IPS DF 6.9 (cell line): Measurements from ENCODE around the gene RAB7B.

Source experiments
- DNase-seq: peaks from one replicate; pipeline ENCODE4 v3.0.0-alpha.2; 2013; ENCODE audit warnings: low read depth, low spot score
- H3K27ac ChIP-seq: one replicate; pipeline ENCODE4 v1.5.1; 2013; ENCODE audit warnings: low read length, control low read depth
- H3K27me3 ChIP-seq: 2 replicates; pipeline ENCODE4 v1.6.1; 2013; ENCODE audit warnings: mild to moderate bottlenecking, low read length; ENCODE audit not compliant: control insufficient read depth, insufficient read depth
- H3K36me3 ChIP-seq: 2 replicates; pipeline ENCODE4 v1.6.1; 2013; ENCODE audit warnings: low read length; ENCODE audit not compliant: control insufficient read depth, insufficient read depth
- H3K4me1 ChIP-seq: 2 replicates; pipeline ENCODE4 v1.6.1; 2013; ENCODE audit warnings: low read length; ENCODE audit not compliant: control insufficient read depth, insufficient read depth
- H3K4me3 ChIP-seq: 2 replicates; pipeline ENCODE4 v1.5.1; 2013; ENCODE audit warnings: mild to moderate bottlenecking, low read length
- H3K9me3 ChIP-seq: 2 replicates; pipeline ENCODE4 v1.6.1; 2013; ENCODE audit warnings: low read length, inconsistent platforms; ENCODE audit not compliant: control insufficient read depth, insufficient read depth
- WGBS: extraction: QIAGEN DNeasy Blood & Tissue Kit; methylation state at CpG from one replicate; pipeline ENCODE4 v1.1.7; 2013; ENCODE audit warnings: mixed read lengths, missing lambda C conversion rate; ENCODE audit not compliant: insufficient read length, insufficient coverage; 5-methylcytosine and 5-hydroxymethylcytosine counted together

The RAB7B gene

GRCh38 chr1:205936846-205937586 lies 66.2 kb downstream of the RAB7B start:
- no CpG with 5 or more reads among the region's 7 CpGs for WGBS
- Histone ChIP-seq H3K9me3 (no peaks in the 10 kb centered on the region), H3K36me3 (no peaks in the 10 kb centered on the region), H3K27me3 (no peaks in the 10 kb centered on the region), H3K27ac (no peak overlapping the region), H3K4me3 (no peak overlapping the region), H3K4me1 (peaks cover 10% of the 10 kb centered on the region)
- no peak for DNase-seq

- peaks cover 10% of the 10 kb centered on the region for H3K4me1 ChIP-seq
- no peak overlapping the region for H3K4me3 ChIP-seq
- no peak overlapping the region for H3K27ac ChIP-seq
- DNase-seq = no peak
- no CpG with 5 or more reads among the region's 6 CpGs for WGBS
- H3K27me3 ChIP-seq = no peaks in the 10 kb centered on the region
- H3K36me3 ChIP-seq = no peaks in the 10 kb centered on the region
- no peaks in the 10 kb centered on the region for H3K9me3 ChIP-seq
Observed at GRCh38 chr1:205936311-205936710, 66.9 kb downstream of the RAB7B start.

DNA sequence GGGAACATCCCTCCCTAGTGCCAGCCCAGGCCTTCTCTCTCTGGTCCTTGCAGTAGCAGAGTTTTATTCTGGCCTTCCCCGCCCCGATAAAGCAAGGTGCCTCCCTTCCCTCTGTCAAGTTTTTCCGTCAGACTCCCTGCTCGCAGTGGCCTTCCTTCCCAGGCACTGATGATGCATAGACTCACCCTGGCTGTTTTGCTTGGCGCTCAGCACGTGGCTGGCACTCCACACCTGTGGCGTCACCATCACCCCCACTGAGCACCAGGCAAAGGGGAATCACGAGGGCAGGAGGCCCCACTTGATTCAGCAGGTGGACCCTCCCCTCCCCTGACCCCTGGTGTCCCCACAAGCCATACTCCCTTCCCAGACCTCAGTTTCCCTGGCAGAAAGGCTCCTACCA lies 67.3 kb downstream of the RAB7B start:
- Histone ChIP-seq H3K36me3 (no peaks in the 10 kb centered on the region), H3K4me3 (no peak overlapping the region), H3K27ac (no peak overlapping the region), H3K9me3 (no peaks in the 10 kb centered on the region), H3K4me1 (peaks cover 10% of the 10 kb centered on the region), H3K27me3 (no peaks in the 10 kb centered on the region)
- no peak for DNase-seq
- WGBS = no CpG with 5 or more reads among the region's 8 CpGs

DNA sequence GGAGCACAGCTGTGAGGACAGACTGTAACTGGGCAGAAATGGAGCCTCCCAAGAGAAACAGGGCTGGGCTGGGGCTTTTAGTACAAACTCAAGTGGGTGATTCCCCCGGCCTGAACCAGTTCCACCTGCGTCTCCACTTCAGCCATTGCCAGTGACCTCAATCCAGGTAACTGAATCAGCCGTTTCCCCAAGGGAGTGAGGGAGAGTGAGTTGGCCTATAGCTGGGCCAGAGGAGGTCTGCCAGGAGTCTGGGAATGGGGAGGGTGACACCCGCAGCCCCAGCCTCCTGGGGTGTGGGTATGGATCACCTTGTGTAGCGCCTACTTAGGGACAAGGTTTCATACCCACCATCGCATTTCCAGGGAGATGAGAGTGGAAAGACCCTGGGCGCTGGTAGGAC lies 68.4 kb downstream of the RAB7B start:
- Histone ChIP-seq H3K36me3 (no peaks in the 10 kb centered on the region), H3K27me3 (no peaks in the 10 kb centered on the region), H3K27ac (no peak overlapping the region), H3K4me3 (no peak overlapping the region), H3K9me3 (no peaks in the 10 kb centered on the region), H3K4me1 (peaks cover 5% of the 10 kb centered on the region)
- no CpG with 5 or more reads among the region's 7 CpGs for WGBS
- no peak for DNase-seq

DNA sequence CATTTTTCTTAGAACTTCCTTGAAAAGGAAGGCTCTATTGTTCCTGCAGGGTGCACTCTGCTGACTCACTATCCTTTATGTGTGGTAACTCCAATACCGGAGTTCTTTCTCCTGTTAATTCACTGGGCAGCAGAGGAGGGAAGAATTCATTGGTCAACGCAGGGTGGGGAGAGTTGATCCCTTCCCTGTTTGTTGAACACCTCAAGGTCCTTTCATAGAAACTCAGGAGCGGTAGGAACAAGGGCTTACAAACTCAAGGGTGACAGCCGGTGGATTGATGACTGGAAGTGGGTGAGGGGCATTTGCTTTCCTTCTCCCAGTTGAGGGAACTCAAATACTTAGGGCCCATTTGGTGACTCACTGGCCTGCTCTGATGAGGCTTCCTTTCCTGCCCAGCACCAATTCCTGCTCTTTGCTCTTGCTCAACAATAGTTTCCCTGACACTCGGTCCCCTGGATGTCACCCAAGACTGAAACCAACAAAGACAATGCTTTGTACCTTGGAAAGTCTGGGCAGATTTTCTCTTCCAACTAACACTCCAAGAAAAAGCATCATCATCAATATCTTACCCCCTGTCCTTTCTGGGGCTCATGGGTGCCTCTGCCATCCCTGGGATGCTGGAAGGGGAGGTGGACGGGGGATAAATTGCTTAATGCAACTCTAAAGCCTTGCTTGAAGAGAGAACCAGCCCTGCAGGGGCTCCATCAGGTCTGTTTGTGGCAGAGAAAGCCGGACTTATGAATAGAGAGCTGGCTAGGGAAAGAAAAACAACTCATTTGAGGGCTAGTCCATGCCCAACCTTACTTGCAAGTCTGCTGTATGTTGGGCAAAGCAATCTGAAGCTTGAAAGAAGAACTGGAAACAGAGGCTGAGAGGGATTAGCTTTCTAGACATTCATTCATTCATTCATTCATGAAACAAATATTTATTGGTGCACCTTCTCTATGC lies 69.2 kb downstream of the RAB7B start:
- no peaks in the 10 kb centered on the region for H3K36me3 ChIP-seq
- no peak for DNase-seq
- WGBS = no CpG with 5 or more reads among the region's 7 CpGs
- H3K4me3 ChIP-seq = no peak overlapping the region
- no peak overlapping the region for H3K27ac ChIP-seq
- no peaks in the 10 kb centered on the region for H3K9me3 ChIP-seq
- H3K27me3 ChIP-seq = no peaks in the 10 kb centered on the region
- H3K4me1 ChIP-seq = peaks cover 1% of the 10 kb centered on the region

DNA sequence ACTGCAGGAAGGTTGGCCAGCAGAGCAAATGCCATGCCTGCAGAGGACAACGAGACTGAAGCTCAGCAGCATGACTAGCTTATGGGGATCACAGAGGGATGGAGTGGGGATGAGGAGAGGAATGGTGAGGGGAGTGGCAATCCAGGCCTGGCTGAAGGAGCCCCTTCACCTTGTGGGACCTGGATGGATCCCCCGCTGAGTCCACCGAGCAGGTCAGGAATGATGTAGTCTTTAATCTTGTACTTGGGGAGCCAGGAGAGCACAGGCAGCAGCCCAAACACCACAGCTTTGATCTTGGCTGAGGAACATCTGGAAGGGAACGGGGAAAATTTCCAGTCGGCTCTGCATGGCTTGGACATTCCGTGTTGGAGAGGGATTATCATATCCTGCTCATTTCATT lies 70.4 kb downstream of the RAB7B start:
- H3K4me3 ChIP-seq = no peak overlapping the region
- no peaks in the 10 kb centered on the region for H3K9me3 ChIP-seq
- DNase-seq = no peak
- WGBS = no CpG with 5 or more reads among the region's 6 CpGs
- no peak overlapping the region for H3K27ac ChIP-seq
- H3K4me1 ChIP-seq = peaks cover 2% of the 10 kb centered on the region
- H3K27me3 ChIP-seq = no peaks in the 10 kb centered on the region
- no peaks in the 10 kb centered on the region for H3K36me3 ChIP-seq

DNA sequence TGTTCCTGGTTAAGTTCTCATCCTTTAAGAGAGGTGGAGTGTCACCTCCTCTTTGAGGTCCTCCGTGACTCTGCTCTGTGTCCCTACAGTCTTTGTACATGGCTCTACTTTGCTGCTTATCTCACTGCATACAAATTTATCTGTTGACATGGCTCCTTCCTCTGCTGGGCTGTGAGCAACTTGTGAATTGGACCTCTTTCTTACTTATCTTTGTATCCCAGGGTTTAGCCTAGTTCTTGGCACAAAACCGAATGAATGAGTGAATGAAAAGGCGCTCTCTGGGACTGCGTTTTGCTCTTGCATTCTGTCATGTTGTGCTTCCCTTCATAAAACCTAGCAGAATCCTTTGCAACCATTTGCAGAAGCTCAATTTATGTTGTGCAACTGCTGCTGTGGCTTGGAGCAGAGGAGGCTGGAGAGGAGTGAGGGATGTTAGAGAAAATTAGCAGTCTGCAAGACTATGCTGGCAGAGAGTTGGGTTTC lies 72.4 kb downstream of the RAB7B start:
- H3K4me1 ChIP-seq = peaks cover 2% of the 10 kb centered on the region
- DNase-seq = no peak
- H3K36me3 ChIP-seq = no peaks in the 10 kb centered on the region
- H3K9me3 ChIP-seq = no peaks in the 10 kb centered on the region
- no CpG with 5 or more reads among the region's 4 CpGs for WGBS
- no peaks in the 10 kb centered on the region for H3K27me3 ChIP-seq
- no peak overlapping the region for H3K4me3 ChIP-seq
- H3K27ac ChIP-seq = no peak overlapping the region

DNA sequence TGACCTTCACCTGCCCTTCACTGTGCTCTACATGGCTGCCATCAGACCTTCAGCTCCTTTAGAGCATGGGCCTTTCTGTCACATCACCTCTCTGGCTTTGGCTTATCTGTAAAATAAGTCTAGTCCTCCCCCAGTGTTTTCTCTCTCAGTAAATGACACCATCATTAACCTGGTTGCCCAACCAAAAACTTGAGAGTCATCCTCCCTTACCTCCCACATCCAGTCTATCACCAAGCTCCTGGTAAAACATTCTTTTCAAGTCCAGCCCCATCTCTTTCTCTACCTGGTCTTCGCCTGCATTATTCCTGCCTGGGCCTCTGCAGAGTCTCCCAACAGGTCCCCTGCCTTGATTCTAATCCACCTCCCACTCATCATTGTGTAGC lies 73.0 kb downstream of the RAB7B start:
- WGBS = no CpG with 5 or more reads among the region's 1 CpG
- Histone ChIP-seq H3K36me3 (no peaks in the 10 kb centered on the region), H3K4me3 (no peak overlapping the region), H3K27me3 (no peaks in the 10 kb centered on the region), H3K4me1 (peaks cover 2% of the 10 kb centered on the region), H3K9me3 (no peaks in the 10 kb centered on the region), H3K27ac (no peak overlapping the region)
- no peak for DNase-seq

DNA sequence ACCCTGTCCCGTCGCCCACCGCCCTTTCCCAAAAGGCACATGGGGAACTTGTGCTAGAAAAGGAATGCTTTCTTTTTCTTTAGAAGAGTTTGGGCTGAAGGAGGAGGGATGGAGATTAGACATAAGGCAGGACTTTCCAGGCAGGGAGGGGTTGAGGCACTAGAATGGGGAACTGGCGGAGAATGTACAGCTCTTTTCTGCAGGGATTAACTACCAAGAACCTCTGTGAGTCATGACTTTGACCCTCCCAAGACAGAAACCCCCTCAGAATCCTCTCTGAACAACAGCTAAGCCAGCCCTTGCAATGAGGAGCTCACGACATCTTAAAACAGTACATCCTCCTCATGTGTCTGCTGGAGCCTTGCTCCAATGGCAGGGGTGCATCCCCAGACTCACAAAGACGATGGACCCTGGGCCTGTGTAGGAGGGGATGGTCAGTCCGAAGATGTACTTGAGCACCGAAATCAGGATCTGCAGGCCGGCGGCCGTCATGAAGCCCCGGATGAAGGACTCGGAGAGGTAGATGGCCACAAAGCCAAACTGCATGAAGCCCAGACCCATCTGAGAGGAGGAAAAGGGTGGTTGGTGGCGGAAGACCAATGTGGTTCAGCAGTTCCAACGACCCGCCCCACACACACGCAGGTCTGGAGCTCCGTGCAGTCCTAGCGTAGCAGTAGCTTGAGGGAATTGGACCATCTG lies 73.5 kb downstream of the RAB7B start:
- Histone ChIP-seq H3K27ac (no peak overlapping the region), H3K36me3 (no peaks in the 10 kb centered on the region), H3K4me3 (no peak overlapping the region), H3K4me1 (peaks cover 2% of the 10 kb centered on the region), H3K27me3 (no peaks in the 10 kb centered on the region), H3K9me3 (no peaks in the 10 kb centered on the region)
- WGBS = no CpG with 5 or more reads among the region's 19 CpGs
- DNase-seq = no peak

DNA sequence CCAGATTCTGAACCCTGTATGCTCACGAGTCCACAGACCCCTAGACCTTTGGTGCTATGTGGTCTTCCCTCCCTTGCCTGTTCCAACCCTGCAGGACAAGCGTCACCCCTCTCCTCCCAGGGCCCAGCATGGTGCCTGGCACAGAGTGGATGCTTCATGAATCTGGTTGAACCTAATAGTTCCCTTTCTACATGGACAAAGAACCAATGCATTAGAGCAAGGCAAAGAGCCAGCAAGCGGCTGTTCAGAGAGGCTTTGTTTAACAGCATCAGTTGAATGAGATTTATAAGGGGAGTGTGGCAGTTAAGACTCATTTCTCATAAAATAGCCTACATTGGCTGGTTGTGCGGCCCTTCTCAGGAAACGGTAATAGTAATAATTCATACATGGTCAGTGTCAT lies 74.9 kb downstream of the RAB7B start:
- WGBS = no CpG with 5 or more reads among the region's 5 CpGs
- DNase-seq = no peak

More for the DNA sequence above, 74.9 kb downstream of the RAB7B start:
- H3K27ac ChIP-seq = no peak overlapping the region
- peaks cover 2% of the 10 kb centered on the region for H3K4me1 ChIP-seq
- no peak overlapping the region for H3K4me3 ChIP-seq
- H3K36me3 ChIP-seq = no peaks in the 10 kb centered on the region
- no peaks in the 10 kb centered on the region for H3K27me3 ChIP-seq
- H3K9me3 ChIP-seq = no peaks in the 10 kb centered on the region
